Uterus (tissue), 2 donors: ENCODE data around the gene ERGIC1.

Experiments used
- CTCF ChIP-seq, 4 experiments: fragments of 200-600 bp in 2 of 4; fragments of 450-650 bp in 2 of 4; sonication (generic) in 2 of 4; IDR thresholded peaks; one replicate each; pipeline ENCODE4 v1.5.1; 2016 to 2019; ENCODE audit warnings: antibody characterized with exemption in 4 of 4, mild to moderate bottlenecking in 2 of 4, moderate library complexity in 1 of 4
- POLR2A ChIP-seq, 2 donors: fragments of 450-650 bp; IDR thresholded peaks; one replicate each; pipeline ENCODE4 v1.6.1; 2016; ENCODE audit warnings: antibody characterized with exemption in 2 of 2, mild to moderate bottlenecking in 1 of 2, moderate library complexity in 1 of 2

DNA sequence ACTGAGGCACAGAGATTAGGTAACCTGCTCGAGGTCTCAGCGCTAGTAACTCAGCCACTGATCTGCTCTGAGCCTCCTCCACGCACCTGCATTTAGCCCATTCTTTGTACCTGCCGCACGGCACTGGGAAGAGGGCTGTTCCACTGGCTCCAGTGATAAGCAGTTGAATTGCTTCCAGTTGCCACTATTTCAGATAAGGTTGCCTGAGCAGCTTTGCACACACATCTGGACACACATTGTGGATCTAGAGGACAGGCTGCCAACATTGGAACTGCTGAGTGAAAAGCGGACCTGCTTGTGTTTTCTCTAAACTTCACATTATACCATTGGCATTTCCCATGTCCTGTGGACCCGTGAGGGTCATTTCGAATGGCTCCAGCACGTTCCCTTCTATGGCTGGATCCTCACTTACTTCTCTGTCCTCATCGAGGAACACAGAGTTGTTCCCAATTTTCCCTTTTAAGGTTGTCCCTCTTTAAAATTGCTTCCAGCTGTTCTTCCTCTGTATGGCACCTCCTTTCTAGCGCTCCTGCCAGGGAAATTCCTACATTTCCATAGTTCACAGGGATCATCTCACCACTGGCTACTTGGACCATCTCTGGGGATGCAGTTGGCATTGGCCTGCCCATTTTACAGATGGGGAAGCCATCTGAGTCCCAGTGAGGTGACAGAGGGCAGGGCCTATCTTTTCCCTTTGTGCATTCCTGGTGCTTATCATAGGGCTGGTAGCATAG lies 79.2 kb downstream of the ERGIC1 start:
- TF ChIP-seq CTCF (IDR thresholded peaks at IDR 0.05): no peak
- no peak for TF ChIP-seq POLR2A (IDR thresholded peaks at IDR 0.05)
